Neural cell (in vitro differentiated cells): Measurements from ENCODE around the gene ADAD2. TPM values are rescaled to one million over a fixed set of nuclear protein-coding genes. Genes with fewer than 3 reads are reported as not detected.

ENCODE experiments used
- H2AFZ ChIP-seq: fragments of 200-600, 300-800 bp; sonication (generic), shearing (Covaris generic); 2 replicates; pipeline ENCODE4 v1.6.0; 2014; ENCODE audit warnings: low read depth, mild to moderate bottlenecking, antibody characterized with exemption, low read length, moderate library complexity
- H3F3A ChIP-seq: fragments of 200-600 bp; shearing (Covaris generic); 2 replicates; pipeline ENCODE4 v1.6.1; 2016; ENCODE audit warnings: mild to moderate bottlenecking, moderate library complexity, mixed read lengths, antibody characterized with exemption, low read length; ENCODE audit not compliant: insufficient read depth, poor library complexity, severe bottlenecking
- H3K27ac ChIP-seq: fragments of 200-600, 300-800 bp; sonication (generic), shearing (Covaris generic); 2 replicates; pipeline ENCODE4 v1.5.1; 2014; ENCODE audit warnings: mild to moderate bottlenecking, low read length, moderate library complexity
- H3K27me3 ChIP-seq: fragments of 300-800, 200-600 bp; sonication (generic), shearing (Covaris generic); 2 replicates; pipeline ENCODE4 v1.6.0; 2014; ENCODE audit warnings: mild to moderate bottlenecking, low read depth, low read length, moderate library complexity; ENCODE audit not compliant: insufficient read depth
- H3K36me3 ChIP-seq: fragments of 300-800, 200-600 bp; sonication (generic), shearing (Covaris generic); 2 replicates; pipeline ENCODE4 v1.5.1; 2014; ENCODE audit warnings: mild to moderate bottlenecking, antibody characterized with exemption, low read length, moderate library complexity; ENCODE audit not compliant: insufficient read depth
- H3K4me2 ChIP-seq: fragments of 300-800, 200-600 bp; sonication (generic), shearing (Covaris generic); 2 replicates; pipeline ENCODE4 v1.6.0; 2014; ENCODE audit warnings: mild to moderate bottlenecking, low read length
- H3K4me3 ChIP-seq: fragments of 300-800, 200-600 bp; sonication (generic), shearing (Covaris generic); 2 replicates; pipeline ENCODE4 v1.5.1; 2014; ENCODE audit warnings: mild to moderate bottlenecking, low read length, moderate library complexity
- H3K79me2 ChIP-seq: fragments of 200-600 bp; shearing (Covaris generic); replicated peaks from 2 replicates; pipeline ENCODE4 v1.6.0; 2014; ENCODE audit warnings: mild to moderate bottlenecking, low read length, moderate library complexity; ENCODE audit not compliant: insufficient read depth
- H3K9ac ChIP-seq: fragments of 300-800, 200-600 bp; sonication (generic), shearing (Covaris generic); 2 replicates; pipeline ENCODE4 v1.6.1; 2016; ENCODE audit warnings: mild to moderate bottlenecking, low read length, mixed read lengths
- H3K9me2 ChIP-seq: fragments of 200-600 bp; shearing (Covaris generic); 2 replicates; pipeline ENCODE4 v1.6.1; 2016; ENCODE audit warnings: mild to moderate bottlenecking, low read length, mixed read lengths; ENCODE audit not compliant: insufficient read depth
- H3K9me3 ChIP-seq: fragments of 200-600, 300-800 bp; sonication (generic), shearing (Covaris generic); 2 replicates; pipeline ENCODE4 v1.6.1; 2016; ENCODE audit warnings: mild to moderate bottlenecking, mixed run types, low read length, moderate library complexity, mixed read lengths
- H4K20me1 ChIP-seq: fragments of 200-600 bp; shearing (Covaris generic); 2 replicates; pipeline ENCODE4 v1.6.1; 2016; ENCODE audit warnings: mild to moderate bottlenecking, mixed run types; ENCODE audit not compliant: insufficient read depth
- EP300 ChIP-seq: fragments of 450-650 bp; conservative IDR thresholded peaks from 2 replicates; pipeline ENCODE4 v1.6.1; 2014; ENCODE audit warnings: antibody characterized with exemption, mild to moderate bottlenecking, moderate library complexity; ENCODE audit not compliant: poor library complexity, severe bottlenecking
- EZH2 ChIP-seq: fragments of 200-600, 300-800 bp; shearing (Covaris generic), sonication (generic); IDR thresholded peaks from 2 replicates; pipeline ENCODE4 v1.6.1; 2014; ENCODE audit warnings: antibody characterized with exemption, low read length, borderline replicate concordance, mild to moderate bottlenecking; ENCODE audit not compliant: insufficient read depth, poor library complexity, severe bottlenecking
- MXI1 ChIP-seq: fragments of 450-650 bp; conservative IDR thresholded peaks from 2 replicates; pipeline ENCODE4 v1.6.1; 2014; ENCODE audit warnings: antibody characterized with exemption, mild to moderate bottlenecking; ENCODE audit not compliant: poor library complexity, severe bottlenecking
- POLR2AphosphoS5 ChIP-seq: IDR thresholded peaks from 2 replicates; pipeline ENCODE4 v1.6.1; 2012
- RAD21 ChIP-seq: fragments of 450-650 bp; conservative IDR thresholded peaks from 2 replicates; pipeline ENCODE4 v1.6.1; 2014; ENCODE audit warnings: antibody characterized with exemption, mild to moderate bottlenecking, moderate library complexity
- SMC3 ChIP-seq: fragments of 450-650 bp; conservative IDR thresholded peaks from 2 replicates; pipeline ENCODE4 v1.6.1; 2014; ENCODE audit warnings: antibody characterized with exemption, mild to moderate bottlenecking, moderate library complexity; ENCODE audit not compliant: poor library complexity
- TAF1 ChIP-seq: IDR thresholded peaks from 2 replicates; pipeline ENCODE4 v1.6.1; 2012; ENCODE audit warnings: low read depth
- polyA plus RNA-seq: library from polyadenylated mRNA; depleted of rRNA; stranded (reverse); fragments of >200 nt; gene quantifications from 2 replicates; pipeline ENCODE4 v1.2.3, GENCODE V29; 2014
- TF ChIP-seq, protein P1 (sequence below): IDR thresholded peaks from 2 replicates; pipeline ENCODE4 v1.6.1; 2012; ENCODE audit warnings: borderline replicate concordance
- TF ChIP-seq, protein P2 (sequence below): fragments of 450-650 bp; IDR thresholded peaks from 2 replicates; pipeline ENCODE4 v1.5.1; 2014; ENCODE audit warnings: antibody characterized with exemption, mild to moderate bottlenecking, moderate library complexity; ENCODE audit not compliant: poor library complexity, severe bottlenecking

The ADAD2 gene
- polyA plus RNA-seq, 1 donor from 2014 or later: not detected

DNA sequence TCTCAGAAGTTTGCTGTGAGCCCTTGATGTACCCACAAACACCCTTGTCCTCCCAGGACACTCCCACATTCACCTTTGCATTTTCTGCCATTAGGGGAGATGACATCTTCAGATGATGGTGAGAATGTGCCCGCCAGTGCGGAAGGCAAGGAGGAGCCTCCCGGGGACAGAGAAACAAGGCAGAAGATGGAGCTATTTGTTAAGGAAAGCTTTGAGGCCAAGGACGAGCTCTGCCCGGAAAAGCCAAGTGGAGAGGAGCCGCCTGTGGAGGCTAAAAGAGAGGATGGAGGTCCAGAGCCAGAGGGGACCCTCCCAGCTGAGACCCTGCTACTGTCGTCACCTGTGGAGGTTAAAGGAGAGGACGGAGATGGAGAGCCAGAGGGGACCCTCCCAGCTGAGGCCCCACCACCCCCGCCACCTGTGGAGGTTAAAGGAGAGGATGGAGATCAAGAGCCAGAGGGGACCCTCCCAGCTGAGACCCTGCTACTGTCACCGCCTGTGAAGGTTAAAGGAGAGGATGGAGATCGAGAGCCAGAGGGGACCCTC lies 21.1 kb upstream of the ADAD2 start:
- Histone ChIP-seq H3F3A (no peaks in the 10 kb centered on the region), H3K4me3 (no peak overlapping the region), H3K27me3 (no peaks in the 10 kb centered on the region), H3K36me3 (no peaks in the 10 kb centered on the region), H3K27ac (no peak overlapping the region), H3K9ac (no peak overlapping the region), H3K9me3 (no peaks in the 10 kb centered on the region), H4K20me1 (no peaks in the 10 kb centered on the region), H3K4me2 (no peak overlapping the region), H3K9me2 (no peaks in the 10 kb centered on the region), H3K79me2 (no peaks in the 10 kb centered on the region), H2AFZ (no peak overlapping the region)
- no peak for TF ChIP-seq SMC3
- TF ChIP-seq, protein P1, sequence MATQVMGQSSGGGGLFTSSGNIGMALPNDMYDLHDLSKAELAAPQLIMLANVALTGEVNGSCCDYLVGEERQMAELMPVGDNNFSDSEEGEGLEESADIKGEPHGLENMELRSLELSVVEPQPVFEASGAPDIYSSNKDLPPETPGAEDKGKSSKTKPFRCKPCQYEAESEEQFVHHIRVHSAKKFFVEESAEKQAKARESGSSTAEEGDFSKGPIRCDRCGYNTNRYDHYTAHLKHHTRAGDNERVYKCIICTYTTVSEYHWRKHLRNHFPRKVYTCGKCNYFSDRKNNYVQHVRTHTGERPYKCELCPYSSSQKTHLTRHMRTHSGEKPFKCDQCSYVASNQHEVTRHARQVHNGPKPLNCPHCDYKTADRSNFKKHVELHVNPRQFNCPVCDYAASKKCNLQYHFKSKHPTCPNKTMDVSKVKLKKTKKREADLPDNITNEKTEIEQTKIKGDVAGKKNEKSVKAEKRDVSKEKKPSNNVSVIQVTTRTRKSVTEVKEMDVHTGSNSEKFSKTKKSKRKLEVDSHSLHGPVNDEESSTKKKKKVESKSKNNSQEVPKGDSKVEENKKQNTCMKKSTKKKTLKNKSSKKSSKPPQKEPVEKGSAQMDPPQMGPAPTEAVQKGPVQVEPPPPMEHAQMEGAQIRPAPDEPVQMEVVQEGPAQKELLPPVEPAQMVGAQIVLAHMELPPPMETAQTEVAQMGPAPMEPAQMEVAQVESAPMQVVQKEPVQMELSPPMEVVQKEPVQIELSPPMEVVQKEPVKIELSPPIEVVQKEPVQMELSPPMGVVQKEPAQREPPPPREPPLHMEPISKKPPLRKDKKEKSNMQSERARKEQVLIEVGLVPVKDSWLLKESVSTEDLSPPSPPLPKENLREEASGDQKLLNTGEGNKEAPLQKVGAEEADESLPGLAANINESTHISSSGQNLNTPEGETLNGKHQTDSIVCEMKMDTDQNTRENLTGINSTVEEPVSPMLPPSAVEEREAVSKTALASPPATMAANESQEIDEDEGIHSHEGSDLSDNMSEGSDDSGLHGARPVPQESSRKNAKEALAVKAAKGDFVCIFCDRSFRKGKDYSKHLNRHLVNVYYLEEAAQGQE: no peak
- TF ChIP-seq EP300: no peak
- TF ChIP-seq RAD21: no peak
- no peak for TF ChIP-seq MXI1
- TF ChIP-seq EZH2: no peak

DNA sequence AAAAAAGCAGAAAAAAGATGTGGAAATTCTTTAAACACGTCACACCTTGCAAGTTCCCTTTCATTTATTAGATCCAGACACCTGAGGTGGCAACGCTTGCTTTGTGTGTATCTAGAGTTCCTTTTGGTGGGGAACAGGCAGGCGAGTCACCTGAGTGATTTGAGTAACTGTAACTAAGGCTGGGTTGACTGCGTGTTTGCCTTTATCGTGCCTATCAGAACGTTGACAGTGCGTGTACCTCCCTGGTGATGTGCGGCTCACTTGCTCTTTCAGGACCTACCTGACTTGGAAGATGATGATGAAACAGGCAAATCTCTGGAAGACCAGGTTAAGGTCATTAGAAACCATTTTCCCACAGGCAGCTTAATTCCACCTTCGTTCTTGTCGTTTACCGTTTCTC lies 16.6 kb upstream of the ADAD2 start:
- H3K9me3 ChIP-seq: no peaks in the 10 kb centered on the region
- no peaks in the 10 kb centered on the region for H3F3A ChIP-seq
- H3K36me3 ChIP-seq: no peaks in the 10 kb centered on the region
- no peaks in the 10 kb centered on the region for H4K20me1 ChIP-seq
- H3K27ac ChIP-seq: no peak overlapping the region
- no peaks in the 10 kb centered on the region for H3K79me2 ChIP-seq
- H3K4me3 ChIP-seq: no peak overlapping the region
- no peaks in the 10 kb centered on the region for H3K9me2 ChIP-seq
- H3K9ac ChIP-seq: no peak overlapping the region
- TF ChIP-seq, protein P2, sequence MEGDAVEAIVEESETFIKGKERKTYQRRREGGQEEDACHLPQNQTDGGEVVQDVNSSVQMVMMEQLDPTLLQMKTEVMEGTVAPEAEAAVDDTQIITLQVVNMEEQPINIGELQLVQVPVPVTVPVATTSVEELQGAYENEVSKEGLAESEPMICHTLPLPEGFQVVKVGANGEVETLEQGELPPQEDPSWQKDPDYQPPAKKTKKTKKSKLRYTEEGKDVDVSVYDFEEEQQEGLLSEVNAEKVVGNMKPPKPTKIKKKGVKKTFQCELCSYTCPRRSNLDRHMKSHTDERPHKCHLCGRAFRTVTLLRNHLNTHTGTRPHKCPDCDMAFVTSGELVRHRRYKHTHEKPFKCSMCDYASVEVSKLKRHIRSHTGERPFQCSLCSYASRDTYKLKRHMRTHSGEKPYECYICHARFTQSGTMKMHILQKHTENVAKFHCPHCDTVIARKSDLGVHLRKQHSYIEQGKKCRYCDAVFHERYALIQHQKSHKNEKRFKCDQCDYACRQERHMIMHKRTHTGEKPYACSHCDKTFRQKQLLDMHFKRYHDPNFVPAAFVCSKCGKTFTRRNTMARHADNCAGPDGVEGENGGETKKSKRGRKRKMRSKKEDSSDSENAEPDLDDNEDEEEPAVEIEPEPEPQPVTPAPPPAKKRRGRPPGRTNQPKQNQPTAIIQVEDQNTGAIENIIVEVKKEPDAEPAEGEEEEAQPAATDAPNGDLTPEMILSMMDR: no peak
- TF ChIP-seq SMC3: no peak
- no peak for TF ChIP-seq RAD21
- no peak for TF ChIP-seq EP300
- TF ChIP-seq, protein P1: no peak
- no peak for TF ChIP-seq MXI1
- TF ChIP-seq POLR2AphosphoS5: no peak
- TF ChIP-seq EZH2: no peak
- no peak for TF ChIP-seq TAF1
- H2AFZ ChIP-seq: no peak overlapping the region
- H3K4me2 ChIP-seq: no peak overlapping the region
- no peaks in the 10 kb centered on the region for H3K27me3 ChIP-seq
